Measurements from ENCODE around the gene GPC1.

Gene GPC1

GRCh38 chr2:240435948-240436682, 652 bp downstream of the GPC1 start:
- no peak for DNase-seq (ENCODE audit: low read depth)
- H3K4me3 ChIP-seq (ENCODE audit: control insufficient read depth, low read depth, low read length) = peak overlapping the region; percentile 70
- TF ChIP-seq CTCF (IDR thresholded peaks at IDR 0.05; ENCODE audit: control insufficient read depth, insufficient read depth, low read depth, low read length, missing control alignments) = no peak

GRCh38 chr2:240436683-240437550, 1.5 kb downstream of the GPC1 start:
- DNase-seq (ENCODE audit: low read depth) = no peak
- TF ChIP-seq CTCF (IDR thresholded peaks at IDR 0.05; ENCODE audit: control insufficient read depth, insufficient read depth, low read depth, low read length, missing control alignments) = no peak
- peak overlapping the region; percentile 70 for H3K4me3 ChIP-seq (ENCODE audit: control insufficient read depth, low read depth, low read length)

GRCh38 chr2:240437551-240437860, 2.0 kb downstream of the GPC1 start:
- no peak for DNase-seq (ENCODE audit: low read depth)
- peak overlapping the region; percentile 70 for H3K4me3 ChIP-seq (ENCODE audit: control insufficient read depth, low read depth, low read length)
- no peak for TF ChIP-seq CTCF (IDR thresholded peaks at IDR 0.05; ENCODE audit: control insufficient read depth, insufficient read depth, low read depth, low read length, missing control alignments)

- H3K4me3 ChIP-seq (ENCODE audit: control insufficient read depth, low read depth, low read length) = peak overlapping the region; percentile 70
- DNase-seq (ENCODE audit: low read depth) = peak; percentile 16
- TF ChIP-seq CTCF (IDR thresholded peaks at IDR 0.05; ENCODE audit: control insufficient read depth, insufficient read depth, low read depth, low read length, missing control alignments) = peak; percentile 99
Measured at GRCh38 chr2:240437861-240438809, 2.7 kb downstream of the GPC1 start.

GRCh38 chr2:240438810-240439697, 3.6 kb downstream of the GPC1 start:
- no peak for DNase-seq (ENCODE audit: low read depth)
- no peak overlapping the region for H3K4me3 ChIP-seq (ENCODE audit: control insufficient read depth, low read depth, low read length)
- TF ChIP-seq CTCF (IDR thresholded peaks at IDR 0.05; ENCODE audit: control insufficient read depth, insufficient read depth, low read depth, low read length, missing control alignments) = no peak
